Stimulated activated CD8-positive, alpha-beta memory T cell treated with anti-CD3 and anti-CD28 coated beads, Interleukin-12 subunit alpha, Interleukin-12 subunit beta, amount 100 ng/mL, for 4 hours (primary cell): ENCODE results near the gene AP5S1.
"Not testable (repeated sequence)": the region's sequence is repeated elsewhere in the genome, so short reads cannot be mapped to it uniquely, and the experiment has no call there.

Experiments used
- DNase-seq: peaks from one replicate; pipeline ENCODE4 v3.0.0-alpha.2; 2020; ENCODE audit warnings: low read depth

Gene AP5S1

DNA sequence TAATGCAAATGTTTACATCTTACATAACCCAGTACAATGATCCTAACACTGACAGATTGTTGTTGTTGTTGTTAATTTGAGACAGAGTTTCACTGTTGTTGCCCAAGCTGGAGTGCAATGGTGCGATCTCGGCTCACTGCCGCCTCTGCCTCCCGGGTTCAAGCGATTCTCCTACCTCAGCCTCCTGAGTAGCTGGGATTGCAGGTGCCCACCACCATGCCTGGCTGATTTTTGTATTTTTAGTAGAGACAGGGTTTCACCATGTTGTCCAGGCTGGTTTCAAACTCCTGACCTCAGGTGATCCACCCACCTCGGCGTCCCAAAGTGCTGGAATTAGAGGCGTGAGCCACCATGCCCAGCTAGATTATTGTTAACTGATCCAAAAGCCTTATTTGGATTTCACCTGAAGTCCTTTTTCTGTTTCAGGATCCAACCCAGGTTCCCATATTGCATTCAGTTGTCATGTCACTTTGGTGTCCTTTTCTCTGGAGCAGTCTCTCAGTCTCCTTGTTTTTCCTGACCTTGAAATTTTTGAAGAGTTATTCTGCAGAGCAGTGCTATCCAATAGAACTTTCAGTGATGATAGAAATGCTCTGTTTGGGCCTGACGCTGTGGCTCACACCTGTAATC lies 23.8 kb downstream of the AP5S1 start:
- DNase-seq: not testable (repeated sequence)

DNA sequence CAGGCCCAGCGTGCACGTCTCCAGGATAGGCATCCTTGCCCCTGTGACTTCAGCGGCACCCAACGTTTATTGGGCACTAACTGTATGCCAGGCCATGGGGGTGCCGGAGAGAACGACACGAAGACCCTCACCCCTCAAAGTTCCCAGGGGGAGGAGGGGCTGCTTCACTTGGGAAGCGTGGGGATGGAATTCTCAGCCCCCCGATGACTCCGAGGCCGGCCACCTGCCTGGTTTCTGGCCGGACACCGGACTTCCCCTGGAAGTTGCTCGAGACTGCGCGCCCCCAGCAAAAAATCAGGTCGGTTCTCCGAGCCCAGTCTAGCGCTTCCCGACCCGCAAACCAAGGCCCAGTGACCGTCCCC lies 26.0 kb downstream of the AP5S1 start:
- no peak for DNase-seq

DNA sequence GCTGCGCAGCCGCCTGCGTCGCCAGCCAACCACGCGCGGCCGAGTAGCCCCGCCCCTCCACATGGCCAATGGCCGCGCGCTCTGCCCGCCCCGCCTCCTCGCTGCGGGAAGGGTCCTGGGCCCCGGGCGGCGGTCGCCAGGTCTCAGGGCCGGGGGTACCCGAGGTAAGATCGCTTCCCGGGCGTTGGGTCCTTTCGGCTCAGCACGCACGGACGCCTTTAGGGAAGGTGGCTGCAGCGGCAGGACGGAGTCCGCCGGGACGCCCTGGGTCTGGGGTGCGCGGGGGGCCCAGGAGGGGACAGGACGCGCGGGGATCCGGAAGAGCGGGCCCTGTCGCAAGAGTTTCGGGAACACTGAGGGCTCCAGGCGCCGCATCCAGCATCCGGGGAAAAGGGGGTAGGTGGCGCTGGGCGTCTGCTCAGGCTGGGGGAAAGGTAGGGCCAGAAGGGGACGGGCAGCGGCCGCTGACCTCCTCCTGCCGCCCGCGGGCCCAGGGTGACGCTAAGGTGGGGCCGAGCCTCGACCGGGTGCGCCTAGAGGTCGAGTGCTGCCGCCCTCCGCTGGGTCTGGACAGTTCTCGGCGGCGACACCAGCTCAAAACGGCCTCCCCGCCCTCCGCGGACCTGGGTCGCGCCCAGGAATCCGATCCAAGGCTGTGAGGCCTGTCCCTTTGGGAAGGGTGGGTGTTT lies 26.5 kb downstream of the AP5S1 start, which contains the start of gene MAVS:
MAVS (plus strand) TSS at position 95 of the 689 bp plus-strand sequence. CDS start 7,791 bp downstream, outside the sequence.
- peak; percentile 74 for DNase-seq

DNA sequence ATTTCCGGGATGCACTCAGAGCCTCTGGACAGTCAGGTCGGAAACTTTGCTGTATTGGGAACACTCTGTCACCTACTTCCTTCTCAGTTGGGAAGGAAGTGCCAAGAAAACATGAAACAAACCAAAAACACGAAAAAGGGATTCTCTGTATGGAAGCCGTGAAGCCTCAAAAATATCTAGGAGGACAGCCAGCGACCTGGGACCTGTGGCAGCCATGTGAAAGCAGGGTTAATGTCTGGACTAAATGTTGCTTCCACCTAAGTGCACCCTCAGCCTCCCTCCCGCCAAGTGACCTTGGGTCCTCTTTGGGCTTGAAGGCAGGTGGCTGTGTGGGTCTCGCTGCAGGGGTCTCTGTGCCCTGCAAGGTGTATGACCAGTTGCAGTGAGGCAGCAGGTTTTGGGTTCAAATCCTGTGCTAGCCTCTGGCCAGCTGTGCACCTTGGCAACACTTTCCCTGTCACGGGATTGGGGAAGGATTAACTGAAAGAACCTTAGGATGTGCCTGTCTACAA lies 27.1 kb downstream of the AP5S1 start:
- no peak for DNase-seq

DNA sequence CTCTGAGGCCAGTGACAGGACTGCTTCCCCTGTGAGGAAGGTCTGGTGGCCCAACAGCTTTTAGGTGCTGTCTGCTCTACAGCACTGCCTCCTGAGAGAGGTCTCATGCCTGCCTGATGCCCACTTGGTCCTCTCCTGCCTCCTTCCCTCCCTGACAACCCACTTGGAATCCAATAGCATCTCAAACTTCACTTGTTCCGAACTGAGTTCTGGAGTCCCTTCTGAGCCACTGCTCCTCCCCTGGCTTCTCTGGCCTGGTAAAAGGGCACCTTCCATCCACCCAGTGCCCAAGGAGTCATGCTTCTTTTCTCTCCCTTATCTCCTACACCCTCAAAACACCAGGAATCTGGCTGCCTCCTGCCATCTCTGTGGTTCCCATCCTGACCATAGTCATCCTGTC lies 28.2 kb downstream of the AP5S1 start:
- no peak for DNase-seq

DNA sequence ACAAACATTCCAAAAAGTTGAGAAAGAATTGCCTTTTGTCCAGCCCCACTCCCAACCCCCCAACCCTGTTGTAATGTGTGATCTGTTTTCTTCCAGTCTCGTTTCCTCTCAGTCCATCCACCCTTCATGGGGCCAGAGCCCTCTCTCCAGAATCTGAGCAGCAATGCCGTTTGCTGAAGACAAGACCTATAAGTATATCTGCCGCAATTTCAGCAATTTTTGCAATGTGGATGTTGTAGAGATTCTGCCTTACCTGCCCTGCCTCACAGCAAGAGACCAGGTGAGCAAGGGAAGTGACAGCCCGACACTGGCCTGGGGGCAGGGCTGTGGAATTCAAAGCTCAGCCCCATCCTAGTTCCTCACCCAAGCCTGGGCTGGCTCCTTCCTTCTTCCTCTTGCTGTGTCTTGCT lies 34.1 kb downstream of the AP5S1 start:
- no peak for DNase-seq

DNA sequence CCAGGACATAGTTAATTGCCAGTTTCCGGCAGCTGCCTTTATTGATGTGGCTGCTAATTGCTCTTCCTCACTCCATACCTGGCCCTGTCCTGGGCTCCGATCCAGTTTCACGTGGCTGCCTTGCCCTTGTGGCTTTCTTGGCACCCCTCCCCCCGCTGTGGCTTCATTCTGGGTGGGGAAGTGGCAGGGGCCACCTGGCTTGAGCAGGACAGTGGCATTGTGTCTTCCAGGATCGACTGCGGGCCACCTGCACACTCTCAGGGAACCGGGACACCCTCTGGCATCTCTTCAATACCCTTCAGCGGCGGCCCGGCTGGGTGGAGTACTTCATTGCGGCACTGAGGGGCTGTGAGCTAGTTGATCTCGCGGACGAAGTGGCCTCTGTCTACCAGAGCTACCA lies 37.1 kb downstream of the AP5S1 start:
- DNase-seq: no peak

DNA sequence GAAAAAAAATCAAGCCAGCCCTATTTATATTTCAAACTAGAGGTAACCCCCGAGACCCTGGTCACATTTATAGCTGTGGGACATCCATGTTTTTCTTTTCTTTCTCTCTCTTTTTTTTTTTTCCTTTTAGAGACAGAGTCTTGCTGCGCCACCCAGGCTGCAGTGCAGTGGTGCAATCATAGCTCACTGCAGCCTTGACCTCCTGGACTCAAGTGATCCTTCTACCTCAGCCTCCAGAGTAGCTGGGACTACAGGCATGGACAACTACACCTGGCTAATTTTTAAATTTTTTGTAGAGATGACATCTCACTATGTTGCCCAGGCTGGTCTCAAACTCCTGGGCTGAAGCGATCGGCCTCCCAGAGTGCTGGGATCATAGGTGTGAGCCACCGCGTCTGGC lies 38.3 kb downstream of the AP5S1 start:
- no peak for DNase-seq

DNA sequence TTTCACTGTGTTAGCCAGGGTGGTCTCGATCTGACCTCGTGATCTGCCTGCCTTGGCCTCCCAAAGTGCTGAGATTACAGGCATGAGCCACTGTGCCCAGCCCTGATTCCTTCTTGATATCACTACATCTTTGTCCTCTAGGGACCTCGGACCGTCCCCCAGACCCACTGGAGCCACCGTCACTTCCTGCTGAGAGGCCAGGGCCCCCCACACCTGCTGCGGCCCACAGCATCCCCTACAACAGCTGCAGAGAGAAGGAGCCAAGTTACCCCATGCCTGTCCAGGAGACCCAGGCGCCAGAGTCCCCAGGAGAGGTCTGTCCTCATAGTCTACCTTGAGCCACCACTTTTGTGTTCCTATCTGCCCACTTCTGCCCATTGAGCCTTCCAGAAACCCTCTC lies 40.8 kb downstream of the AP5S1 start:
- DNase-seq: no peak

DNA sequence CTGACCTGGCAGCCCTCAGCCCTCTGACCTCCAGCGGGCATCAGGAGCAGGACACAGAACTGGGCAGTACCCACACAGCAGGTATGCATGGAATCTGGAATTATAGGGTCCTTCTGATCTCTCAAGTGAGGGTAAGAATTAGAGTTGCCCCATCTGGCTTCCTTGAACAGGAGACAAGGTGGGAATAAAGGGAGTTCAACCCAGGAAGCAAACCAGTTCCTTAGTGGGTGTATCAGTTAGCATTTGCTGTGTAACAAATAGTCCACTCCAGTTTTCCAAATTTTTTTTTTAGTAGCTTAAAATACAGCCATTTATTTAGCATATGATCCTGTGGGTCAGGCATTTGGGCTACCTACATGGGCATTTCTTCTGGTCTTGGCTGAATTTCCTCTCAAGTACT lies 42.0 kb downstream of the AP5S1 start:
- no peak for DNase-seq

DNA sequence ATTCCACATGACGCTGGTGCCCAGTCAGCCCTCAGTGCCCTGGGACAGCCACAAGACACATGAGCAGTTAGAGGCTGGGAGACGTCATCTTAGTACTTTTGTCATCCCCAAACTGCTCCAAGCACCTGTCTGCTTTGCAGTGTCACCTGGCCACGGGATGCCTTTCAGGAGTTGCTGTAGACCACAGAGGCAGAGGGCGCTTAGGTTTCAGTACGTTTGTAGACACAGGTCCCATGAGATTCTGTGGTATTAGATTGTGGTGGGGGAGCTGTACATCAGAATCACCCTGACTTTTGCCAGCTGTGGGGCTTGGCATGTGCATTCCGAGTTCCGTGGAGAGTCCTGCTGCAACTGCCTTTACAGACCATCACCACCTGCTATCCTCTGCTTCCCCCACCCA lies 43.0 kb downstream of the AP5S1 start:
- DNase-seq: no peak

DNA sequence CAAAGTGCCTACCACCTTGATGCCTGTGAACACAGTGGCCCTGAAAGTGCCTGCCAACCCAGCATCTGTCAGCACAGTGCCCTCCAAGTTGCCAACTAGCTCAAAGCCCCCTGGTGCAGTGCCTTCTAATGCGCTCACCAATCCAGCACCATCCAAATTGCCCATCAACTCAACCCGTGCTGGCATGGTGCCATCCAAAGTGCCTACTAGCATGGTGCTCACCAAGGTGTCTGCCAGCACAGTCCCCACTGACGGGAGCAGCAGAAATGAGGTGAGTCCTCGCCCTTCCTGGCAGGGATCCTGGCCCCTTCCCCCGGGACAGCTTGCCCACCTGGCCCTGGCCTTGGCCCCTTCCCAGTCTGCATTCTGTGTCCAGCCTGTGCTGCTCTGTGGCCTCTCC lies 44.2 kb downstream of the AP5S1 start:
- no peak for DNase-seq

DNA sequence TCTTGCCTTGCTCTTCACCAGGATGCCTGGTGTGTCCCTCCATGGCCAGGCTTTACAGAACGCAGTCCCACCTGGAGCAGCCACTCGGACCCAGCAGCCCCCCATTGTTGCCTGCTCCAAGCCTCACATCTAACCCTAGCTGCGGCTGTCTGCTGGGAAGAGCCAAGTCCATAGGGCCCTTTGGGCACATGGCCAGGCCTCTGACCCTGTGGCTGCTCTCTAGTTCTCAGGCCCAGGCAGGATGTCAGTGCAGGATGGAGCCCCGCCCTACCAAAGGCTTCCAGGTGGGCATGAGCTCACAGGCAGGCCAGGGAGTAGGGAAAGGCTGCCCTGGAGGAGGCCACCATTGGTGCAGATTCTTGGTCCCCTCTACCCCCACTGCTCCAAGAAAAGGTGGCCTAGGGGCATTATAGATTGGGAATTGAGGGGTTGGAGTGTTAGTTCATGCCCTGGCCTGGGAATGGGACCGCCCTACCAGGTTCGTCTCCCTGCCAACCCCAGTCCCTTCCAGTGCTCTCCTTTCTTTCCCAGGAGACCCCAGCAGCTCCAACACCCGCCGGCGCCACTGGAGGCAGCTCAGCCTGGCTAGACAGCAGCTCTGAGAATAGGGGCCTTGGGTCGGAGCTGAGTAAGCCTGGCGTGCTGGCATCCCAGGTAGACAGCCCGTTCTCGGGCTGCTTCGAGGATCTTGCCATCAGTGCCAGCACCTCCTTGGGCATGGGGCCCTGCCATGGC lies 45.0 kb downstream of the AP5S1 start:
- no peak for DNase-seq

DNA sequence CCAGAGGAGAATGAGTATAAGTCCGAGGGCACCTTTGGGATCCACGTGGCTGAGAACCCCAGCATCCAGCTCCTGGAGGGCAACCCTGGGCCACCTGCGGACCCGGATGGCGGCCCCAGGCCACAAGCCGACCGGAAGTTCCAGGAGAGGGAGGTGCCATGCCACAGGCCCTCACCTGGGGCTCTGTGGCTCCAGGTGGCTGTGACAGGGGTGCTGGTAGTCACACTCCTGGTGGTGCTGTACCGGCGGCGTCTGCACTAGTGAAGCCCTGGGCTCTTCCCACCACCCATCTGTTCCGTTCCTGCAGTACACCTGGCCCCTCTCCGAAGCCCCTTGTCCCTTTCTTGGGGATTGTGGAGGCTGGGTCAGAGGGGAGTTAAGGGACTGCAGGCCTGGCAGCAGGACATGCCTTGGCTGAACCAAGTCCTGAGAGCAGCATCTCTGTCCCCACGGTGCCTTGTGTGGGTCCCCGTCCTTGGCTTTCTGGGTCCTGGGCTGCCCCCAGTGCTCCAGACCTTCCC lies 45.6 kb downstream of the AP5S1 start:
- DNase-seq: no peak

DNA sequence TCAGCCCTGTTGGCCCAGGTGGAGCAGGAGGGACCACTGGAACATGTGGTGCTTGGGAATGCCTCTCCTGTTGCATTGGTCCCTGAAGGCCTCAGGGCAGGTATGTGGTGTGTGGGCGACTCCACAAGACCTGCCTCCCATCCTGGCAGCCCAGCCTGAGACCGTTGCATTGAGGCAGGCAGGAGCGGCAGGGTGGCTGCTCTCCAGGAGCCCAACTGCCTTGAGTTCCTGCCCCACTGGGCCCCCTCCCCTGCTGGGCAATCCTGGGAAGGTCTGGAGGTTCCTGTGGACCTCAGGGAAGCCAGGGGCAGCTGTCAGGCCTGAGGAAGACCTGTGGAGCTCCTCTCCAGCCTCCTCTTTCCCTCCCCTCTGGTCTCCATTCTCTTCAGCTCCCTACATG lies 46.1 kb downstream of the AP5S1 start:
- no peak for DNase-seq

DNA sequence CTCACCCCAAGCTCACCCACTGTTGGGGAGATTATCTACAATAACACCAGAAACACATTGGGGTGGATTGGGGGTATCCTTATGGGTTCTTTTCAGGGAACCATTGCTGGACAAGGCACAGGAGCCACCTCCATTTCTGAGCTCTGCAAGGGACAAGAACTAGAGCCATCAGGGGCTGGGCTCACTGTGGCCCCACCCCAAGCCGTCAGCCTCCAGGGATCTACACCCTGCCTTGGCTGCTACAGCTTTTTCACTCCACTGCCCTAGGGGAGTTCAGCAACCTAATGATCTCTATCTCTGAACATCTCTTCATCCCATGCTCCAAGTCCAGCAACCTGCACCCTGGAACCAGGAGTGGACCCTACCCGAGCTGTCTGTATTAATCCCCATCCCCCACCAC lies 47.5 kb downstream of the AP5S1 start:
- DNase-seq: no peak

DNA sequence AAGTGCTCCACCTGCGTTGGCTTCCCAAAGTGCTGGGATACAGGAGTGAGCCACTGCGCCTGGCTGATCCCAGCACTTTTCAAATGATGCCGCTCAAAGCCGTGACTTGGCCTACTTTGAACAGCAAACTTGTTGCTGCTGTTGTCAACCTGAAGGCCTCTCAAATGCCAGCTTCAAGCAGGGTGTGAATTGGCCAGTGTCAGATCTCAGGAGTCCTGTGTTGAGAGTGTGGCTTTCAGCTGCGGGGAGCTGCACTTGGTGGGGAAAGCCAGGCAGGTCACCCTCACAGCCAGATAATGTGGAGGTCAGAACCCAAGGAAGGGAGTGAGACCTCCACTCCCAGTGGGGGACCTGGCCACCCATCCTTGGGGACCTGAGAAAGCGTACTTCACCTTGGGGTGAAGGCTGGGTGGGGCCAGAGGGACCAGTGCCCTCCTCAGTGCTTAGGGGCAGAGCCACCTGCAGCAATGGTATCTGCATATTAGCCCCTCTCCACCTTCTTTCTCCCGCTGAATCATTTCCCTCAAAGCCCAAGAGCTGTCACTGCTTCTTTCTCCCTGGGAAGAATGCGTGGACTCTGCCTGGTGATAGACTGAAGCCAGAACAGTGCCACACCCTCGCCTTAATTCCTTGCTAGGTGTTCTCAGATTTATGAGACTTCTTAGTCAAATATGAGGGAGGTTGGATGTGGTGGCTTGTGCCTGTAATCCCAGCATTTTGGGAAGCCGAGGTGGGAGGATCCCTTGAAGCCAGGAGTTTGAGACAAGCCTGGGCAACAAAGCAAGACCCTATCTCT lies 49.7 kb downstream of the AP5S1 start:
- DNase-seq: no peak

DNA sequence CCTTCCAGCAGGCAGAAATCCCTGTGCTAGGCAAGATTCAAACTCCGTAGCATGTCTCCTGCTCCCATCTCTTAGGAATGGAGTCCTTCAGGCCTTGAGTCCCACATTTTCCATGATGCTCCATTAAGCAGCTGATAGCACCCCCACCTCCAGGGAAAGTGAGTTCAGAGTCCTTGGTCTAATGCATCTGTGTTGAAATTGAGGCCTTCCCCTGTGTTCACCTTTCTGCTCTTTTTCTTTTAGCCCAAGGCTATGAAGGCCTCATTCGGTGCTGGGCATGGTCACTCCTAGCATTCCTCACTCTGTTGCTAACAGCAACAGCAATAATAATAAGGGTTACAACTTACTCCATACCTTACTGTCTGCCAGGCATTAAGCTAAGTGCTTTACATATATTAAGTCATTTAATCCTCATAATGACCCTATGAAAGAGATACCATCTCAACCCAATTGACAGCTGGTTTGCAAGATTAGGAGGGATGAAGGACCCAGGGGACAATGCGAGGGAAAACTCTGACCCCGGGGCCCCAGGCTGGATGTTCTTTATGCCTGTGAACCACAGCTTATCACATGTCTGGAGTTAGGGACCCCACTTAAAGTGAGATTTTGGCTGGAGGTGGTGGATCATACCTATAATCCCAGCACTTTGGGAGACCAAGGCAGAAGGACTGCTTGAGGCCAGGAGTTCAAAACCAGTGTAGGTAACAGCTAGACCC lies 51.4 kb downstream of the AP5S1 start:
- DNase-seq: no peak

DNA sequence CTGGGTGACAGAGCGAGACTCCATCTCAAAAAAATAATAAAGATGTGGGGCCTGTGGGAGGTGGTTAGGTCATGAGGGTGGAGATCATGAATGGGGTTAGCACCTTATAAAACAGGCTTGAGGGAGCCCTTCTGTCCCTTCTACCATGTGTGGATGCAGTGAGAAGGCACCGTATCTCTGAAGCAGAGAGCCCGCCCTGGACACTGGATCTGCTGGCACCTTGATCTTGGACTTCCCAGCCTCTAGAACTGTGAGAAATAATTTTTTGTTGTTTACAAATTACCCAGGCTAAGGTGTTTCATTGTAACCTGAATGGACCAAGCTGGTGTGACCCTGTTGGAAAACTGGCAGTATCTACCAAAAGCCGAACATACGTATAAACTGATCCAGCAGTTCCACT lies 53.2 kb downstream of the AP5S1 start:
- no peak for DNase-seq

DNA sequence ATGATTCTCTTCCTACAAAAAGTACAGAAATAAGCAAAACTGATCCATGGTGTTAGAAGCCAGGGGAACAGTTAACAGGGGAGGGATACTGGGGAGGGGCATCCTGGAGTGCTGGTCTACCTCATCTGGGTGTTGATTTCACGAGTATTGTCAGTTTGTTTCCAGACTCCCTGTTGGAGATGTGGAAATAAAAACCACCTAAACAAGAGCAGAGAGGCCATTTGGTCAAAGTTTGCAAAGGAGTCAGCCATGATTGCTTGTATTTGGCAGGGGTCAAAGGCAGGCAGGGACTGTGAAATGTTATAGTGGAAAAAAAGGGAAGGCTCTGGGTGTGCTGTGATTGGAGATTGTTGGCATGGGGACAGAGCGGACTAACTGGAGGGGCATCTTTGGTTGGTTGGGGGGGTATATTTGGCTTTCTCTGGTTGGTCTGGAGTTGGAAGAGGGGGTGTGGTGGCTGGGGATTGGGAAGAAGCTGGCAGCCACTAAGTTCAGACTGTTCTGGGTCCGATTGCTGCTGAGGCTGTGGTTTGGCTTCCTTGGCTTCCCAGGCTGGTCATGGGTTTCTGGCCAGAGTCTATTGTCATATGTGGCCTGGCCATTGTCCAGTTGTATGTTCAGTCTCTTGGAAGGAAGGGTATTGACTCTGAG lies 54.0 kb downstream of the AP5S1 start:
- no peak for DNase-seq
